GM19324 (cell line): ENCODE results near the gene SRSF6.
"Not testable (repeated sequence)": the region's sequence is repeated elsewhere in the genome, so short reads cannot be mapped to it uniquely, and the experiment has no call there.

ENCODE experiments used
- ATAC-seq: cut with Tn5 transposase; IDR thresholded peaks from one replicate; pipeline ENCODE4 v1.9.1; 2021; ENCODE audit warnings: mild to moderate bottlenecking, moderate library complexity; ENCODE audit not compliant: unreplicated experiment, low FRiP score

SRSF6 gene

GRCh38 chr20:43472671-43473380 lies 15.1 kb downstream of the SRSF6 start:
- ATAC-seq, result no peak

GRCh38 chr20:43473381-43473704 lies 15.6 kb downstream of the SRSF6 start:
- no peak for ATAC-seq

DNA sequence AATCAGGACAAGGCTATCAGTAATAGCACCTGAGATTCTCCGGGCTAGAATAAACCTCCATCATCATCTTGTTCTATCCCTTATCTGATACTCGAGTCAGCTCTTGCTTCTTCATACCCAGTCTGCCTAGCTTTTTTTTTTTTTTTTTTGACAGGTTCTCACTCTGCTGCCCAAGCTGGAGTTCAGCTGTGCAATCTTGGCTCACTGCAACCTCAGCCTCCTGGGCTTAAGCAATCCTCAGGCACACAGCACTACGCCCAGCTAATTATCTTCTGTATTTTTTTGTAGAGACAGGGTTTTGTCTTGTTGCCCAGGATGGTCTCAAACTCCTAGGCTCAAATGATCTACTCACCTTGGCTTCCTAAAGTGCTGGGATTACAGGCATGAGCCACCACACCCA lies 19.5 kb downstream of the SRSF6 start:
- ATAC-seq, result no peak

- no peak for ATAC-seq
These were observed 19.9 kb downstream of the SRSF6 start for GRCh38 chr20:43477619-43478018.

GRCh38 chr20:43490038-43490437 lies 32.3 kb downstream of the SRSF6 start:
- ATAC-seq, result no peak

DNA sequence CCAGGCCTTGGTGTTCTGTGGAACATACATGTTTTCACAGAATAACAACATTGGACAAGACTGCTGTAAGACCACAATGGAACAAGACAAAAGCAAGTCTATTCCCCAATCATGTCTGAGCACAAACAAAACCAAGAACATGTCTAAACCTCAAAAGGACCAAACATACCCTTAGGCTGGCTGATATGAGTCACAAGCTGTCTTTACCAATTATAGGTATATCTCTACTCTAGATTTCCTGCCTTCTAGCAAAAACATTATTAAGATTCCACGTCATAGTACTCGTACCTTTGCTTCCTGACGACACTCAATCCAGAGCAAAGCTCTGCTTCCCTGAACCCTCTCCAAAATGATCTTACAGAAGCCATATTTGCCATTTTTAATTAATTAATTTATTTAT lies 34.4 kb downstream of the SRSF6 start:
- no peak for ATAC-seq

DNA sequence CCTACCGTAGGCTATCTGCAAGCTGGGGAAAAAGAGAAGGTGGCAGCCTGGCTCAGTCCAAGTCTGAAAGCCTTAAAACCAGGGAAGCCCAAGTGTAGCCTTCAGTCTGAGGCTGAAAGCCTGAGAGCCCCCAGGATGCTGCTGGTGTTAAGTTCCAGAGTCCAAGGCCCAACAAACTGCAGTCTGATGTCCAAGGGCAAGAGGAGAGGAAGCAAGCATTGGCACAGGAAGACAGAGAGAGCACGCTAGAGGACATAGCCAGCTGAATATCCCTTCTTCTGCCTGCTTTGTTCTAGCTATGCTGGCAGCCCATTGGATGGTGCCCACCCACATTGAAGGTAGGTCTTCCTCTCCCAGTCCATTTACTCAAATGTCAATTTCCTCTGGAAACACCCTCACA lies 37.7 kb downstream of the SRSF6 start:
- no peak for ATAC-seq

- ATAC-seq, result not testable (repeated sequence)
These were observed 44.3 kb downstream of the SRSF6 start for GRCh38 chr20:43502021-43502420.

DNA sequence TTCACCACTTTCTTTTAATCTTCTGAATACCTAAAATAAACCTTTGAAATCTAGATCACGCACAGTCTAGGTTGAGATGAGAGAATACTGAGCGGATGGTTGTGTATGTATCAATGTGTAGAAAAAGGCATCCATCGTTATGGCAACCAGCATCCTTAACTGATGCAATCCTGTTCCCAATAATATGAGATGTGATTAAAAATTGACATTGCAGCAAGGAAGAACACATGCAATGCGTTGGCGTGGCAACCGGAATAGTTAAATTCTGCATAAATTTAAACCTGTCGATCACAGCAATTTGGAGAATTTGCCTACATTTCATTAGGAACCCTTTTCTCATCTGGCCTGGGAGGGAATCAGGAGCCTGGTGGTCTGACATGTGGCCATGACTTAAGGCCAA lies 48.5 kb downstream of the SRSF6 start:
- ATAC-seq, result no peak

GRCh38 chr20:43507150-43508080 lies 49.7 kb downstream of the SRSF6 start, which contains the start of gene L3MBTL1:
L3MBTL1 (plus strand) TSS chr20:43507697; CDS start chr20:43513504, 5,807 bp downstream.
- no peak for ATAC-seq

DNA sequence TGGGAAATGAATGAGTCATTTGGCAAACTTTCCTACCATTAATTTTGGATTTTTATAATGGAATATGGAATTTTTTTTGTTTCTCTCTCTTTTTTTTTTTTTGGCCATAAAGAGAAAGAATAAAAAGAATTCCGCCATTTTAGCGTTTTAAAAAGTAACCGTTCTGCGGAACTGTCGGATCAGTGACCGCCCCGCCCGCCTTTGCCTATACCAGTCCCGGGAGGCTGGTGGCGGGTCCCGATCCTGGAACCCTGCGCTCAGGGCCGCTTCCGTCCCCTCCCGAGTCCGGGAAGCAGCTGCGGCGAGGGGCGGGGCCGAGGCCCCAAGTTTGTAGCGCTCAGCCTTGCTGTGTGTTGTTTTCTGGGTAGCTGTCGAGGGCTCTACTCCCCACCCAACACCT lies 50.4 kb downstream of the SRSF6 start:
- no peak for ATAC-seq

- ATAC-seq, result no peak
These were observed 50.9 kb downstream of the SRSF6 start for GRCh38 chr20:43508604-43509040.

- no peak for ATAC-seq
These were observed 54.2 kb downstream of the SRSF6 start for GRCh38 chr20:43511879-43512278.

GRCh38 chr20:43513372-43513930 lies 55.8 kb downstream of the SRSF6 start:
- ATAC-seq, result no peak
